LoVo (cell line): ENCODE results near the gene PPP1R37.
A peak's percentile ranks its signal among the peaks of the same experiment; 100 is the strongest.

Experiments
- DNase-seq: peaks from one replicate; pipeline ENCODE4 v3.0.0-alpha.2; 2016; ENCODE audit warnings: low spot score

Gene PPP1R37

GRCh38 chr19:45152504-45153338 lies 59.7 kb downstream of the PPP1R37 start:
- no peak for DNase-seq

- no peak for DNase-seq
These were observed 60.5 kb downstream of the PPP1R37 start for GRCh38 chr19:45153339-45154063.

- DNase-seq = peak; percentile 65
These were observed 61.3 kb downstream of the PPP1R37 start for GRCh38 chr19:45154064-45154827.

GRCh38 chr19:45156011-45156630 lies 63.1 kb downstream of the PPP1R37 start:
- DNase-seq = no peak

- DNase-seq = no peak
These were observed 63.8 kb downstream of the PPP1R37 start for GRCh38 chr19:45156751-45157150.

GRCh38 chr19:45158503-45159209 lies 65.7 kb downstream of the PPP1R37 start:
- no peak for DNase-seq

- DNase-seq = no peak
These were observed 66.4 kb downstream of the PPP1R37 start for GRCh38 chr19:45159210-45159970.

GRCh38 chr19:45159971-45160324 lies 67.0 kb downstream of the PPP1R37 start:
- no peak for DNase-seq

- no peak for DNase-seq
These were observed 68.1 kb downstream of the PPP1R37 start, which contains the start of gene NKPD1 for GRCh38 chr19:45160870-45161737. Gene NKPD1 (minus strand): TSS chr19:45160982. CDS start chr19:45160150, 832 bp downstream.

GRCh38 chr19:45161738-45162607 lies 69.0 kb downstream of the PPP1R37 start:
- DNase-seq = no peak

- no peak for DNase-seq
These were observed 69.7 kb downstream of the PPP1R37 start for GRCh38 chr19:45162608-45163143.

- DNase-seq = no peak
These were observed 70.2 kb downstream of the PPP1R37 start for GRCh38 chr19:45163156-45163555.

GRCh38 chr19:45163751-45164460 lies 70.9 kb downstream of the PPP1R37 start:
- no peak for DNase-seq

GRCh38 chr19:45164577-45165335 lies 71.8 kb downstream of the PPP1R37 start:
- DNase-seq = no peak

GRCh38 chr19:45166723-45167252 lies 73.8 kb downstream of the PPP1R37 start:
- no peak for DNase-seq

- DNase-seq = no peak
These were observed 75.9 kb downstream of the PPP1R37 start for GRCh38 chr19:45168767-45169351.
